HG02840 (cell line): ENCODE measurements around the gene EDC4.

Experiments
- ATAC-seq: cut with Tn5 transposase; IDR thresholded peaks from one replicate; pipeline ENCODE4 v1.9.1; 2021; ENCODE audit warnings: mild to moderate bottlenecking, moderate library complexity, moderate number of reproducible peaks; ENCODE audit not compliant: unreplicated experiment, low FRiP score

The EDC4 gene

DNA sequence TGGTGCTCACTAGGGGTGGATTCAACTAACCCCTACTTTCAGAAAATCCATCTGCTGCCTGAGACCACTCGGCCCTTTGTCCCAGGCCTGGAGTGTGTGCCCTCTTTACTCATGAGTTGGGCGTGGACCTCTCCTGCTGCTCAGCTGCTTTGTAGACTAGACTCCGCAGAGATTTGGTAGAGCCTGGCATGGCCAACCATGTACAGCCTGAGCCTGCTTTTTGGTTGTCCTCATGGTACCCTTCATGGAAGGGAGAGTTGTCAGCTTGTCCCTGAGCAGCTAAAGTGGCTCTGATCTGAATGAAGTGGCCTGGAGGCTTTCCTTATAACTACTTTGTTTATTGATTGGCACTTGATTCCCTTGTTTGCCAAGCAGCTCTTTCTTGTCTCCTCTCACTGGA lies 1.5 kb downstream of the EDC4 start:
- ATAC-seq = no peak

DNA sequence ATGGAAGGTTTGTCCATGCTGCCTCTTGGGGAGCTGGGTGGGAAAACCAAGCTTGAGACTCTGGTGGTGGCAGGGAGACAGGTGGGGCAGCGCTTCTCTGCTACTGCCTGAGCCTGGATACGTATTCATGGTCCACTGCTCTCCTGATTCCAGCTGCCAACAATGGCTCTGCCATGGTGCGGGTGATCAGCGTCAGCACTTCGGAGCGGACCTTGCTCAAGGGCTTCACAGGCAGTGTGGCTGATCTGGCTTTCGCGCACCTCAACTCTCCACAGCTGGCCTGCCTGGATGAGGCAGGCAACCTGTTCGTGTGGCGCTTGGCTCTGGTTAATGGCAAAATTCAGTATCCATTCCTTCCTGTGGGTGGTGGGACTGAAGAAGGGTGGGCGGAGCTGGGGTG lies 4.2 kb downstream of the EDC4 start:
- no peak for ATAC-seq

DNA sequence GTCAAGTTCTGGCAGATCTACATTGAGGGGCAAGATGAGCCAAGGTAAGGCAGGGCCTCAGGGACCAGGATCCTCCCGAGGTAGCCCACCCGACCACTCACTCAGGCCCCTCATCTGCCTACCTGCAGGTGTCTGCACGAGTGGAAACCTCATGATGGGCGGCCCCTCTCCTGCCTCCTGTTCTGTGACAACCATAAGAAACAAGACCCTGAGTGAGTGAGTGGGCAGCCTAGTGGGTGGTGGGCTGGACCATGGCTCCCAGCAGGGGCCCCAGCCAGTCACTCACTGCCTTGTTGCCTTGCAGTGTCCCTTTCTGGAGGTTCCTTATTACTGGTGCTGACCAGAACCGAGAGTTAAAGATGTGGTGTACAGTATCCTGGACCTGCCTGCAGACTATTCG lies 5.4 kb downstream of the EDC4 start:
- ATAC-seq = no peak

DNA sequence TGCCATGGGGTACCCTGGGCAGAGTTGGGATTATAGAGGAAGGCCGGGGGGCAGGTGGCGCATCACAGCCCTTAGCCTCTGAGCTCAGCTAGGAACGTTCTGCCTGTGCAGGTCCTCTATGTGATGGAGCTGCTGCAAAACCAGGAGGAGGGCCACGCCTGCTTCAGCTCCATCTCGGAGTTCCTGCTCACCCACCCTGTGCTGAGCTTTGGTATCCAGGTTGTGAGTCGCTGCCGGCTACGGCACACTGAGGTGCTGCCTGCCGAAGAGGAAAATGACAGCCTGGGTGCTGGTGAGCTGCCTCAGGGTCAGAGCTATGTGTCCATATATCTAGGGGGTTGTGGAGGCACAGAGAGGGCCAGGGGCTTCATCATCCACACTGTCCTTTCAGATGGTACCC lies 6.0 kb downstream of the EDC4 start:
- no peak for ATAC-seq

DNA sequence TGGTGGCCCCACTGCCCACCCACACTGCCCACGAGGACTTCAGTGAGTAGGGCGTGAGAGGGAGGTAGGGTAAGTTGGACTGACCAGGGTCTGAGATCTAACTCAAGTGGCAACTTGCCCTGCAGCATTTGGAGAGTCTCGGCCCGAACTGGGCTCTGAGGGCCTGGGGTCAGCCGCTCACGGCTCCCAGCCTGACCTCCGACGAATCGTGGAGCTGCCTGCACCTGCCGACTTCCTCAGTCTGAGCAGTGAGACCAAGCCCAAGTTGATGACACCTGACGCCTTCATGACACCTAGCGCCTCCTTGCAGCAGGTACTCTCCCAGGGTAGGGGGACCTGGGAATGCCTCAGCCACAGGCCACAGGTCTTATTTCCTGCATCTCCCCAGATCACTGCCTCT lies 6.6 kb downstream of the EDC4 start:
- ATAC-seq = no peak

DNA sequence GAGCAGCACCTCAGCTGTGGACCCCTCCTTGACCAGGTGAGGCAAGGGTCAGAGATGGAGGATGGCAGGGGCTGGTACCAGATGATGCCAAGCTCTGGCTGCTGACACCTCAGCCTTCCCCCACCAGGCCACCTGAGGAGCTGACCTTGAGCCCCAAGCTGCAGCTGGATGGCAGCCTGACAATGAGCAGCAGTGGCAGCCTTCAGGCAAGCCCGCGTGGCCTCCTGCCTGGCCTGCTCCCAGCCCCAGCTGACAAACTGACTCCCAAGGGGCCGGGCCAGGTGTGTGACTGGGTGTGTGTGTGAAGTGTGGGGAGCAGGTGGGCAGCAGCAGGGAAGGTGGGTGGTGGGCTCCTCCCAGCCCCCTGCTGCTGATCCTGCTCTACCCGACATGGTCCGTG lies 7.1 kb downstream of the EDC4 start:
- ATAC-seq = no peak

DNA sequence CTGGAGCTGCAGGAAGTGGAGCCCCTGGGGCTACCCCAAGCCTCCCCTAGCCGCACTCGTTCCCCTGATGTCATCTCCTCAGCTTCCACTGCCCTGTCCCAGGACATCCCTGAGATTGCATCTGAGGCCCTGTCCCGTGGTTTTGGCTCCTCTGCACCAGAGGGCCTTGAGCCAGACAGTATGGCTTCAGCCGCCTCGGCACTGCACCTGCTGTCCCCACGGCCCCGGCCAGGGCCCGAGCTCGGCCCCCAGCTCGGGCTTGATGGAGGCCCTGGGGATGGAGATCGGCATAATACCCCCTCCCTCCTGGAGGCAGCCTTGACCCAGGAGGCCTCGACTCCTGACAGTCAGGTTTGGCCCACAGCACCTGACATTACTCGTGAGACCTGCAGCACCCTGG lies 7.7 kb downstream of the EDC4 start:
- ATAC-seq = no peak

DNA sequence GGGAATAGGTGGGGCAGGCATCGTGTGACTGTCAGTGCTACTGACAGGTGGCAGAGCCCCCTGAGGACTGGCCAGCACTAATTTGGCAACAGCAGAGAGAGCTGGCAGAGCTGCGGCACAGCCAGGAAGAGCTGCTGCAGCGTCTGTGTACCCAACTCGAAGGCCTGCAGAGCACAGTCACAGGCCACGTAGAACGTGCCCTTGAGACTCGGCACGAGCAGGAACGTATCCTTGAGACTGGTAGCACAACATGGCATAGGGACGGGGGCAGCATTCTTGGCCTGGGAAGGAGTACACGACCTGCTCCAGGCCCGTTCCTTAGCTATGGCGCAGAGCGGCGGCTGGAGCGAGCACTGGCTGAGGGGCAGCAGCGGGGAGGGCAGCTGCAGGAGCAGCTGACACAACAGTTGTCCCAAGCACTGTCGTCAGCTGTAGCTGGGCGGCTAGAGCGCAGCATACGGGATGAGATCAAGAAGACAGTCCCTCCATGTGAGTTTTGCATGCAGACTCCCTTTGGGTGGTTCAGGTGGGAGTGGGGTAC lies 8.8 kb downstream of the EDC4 start:
- no peak for ATAC-seq

DNA sequence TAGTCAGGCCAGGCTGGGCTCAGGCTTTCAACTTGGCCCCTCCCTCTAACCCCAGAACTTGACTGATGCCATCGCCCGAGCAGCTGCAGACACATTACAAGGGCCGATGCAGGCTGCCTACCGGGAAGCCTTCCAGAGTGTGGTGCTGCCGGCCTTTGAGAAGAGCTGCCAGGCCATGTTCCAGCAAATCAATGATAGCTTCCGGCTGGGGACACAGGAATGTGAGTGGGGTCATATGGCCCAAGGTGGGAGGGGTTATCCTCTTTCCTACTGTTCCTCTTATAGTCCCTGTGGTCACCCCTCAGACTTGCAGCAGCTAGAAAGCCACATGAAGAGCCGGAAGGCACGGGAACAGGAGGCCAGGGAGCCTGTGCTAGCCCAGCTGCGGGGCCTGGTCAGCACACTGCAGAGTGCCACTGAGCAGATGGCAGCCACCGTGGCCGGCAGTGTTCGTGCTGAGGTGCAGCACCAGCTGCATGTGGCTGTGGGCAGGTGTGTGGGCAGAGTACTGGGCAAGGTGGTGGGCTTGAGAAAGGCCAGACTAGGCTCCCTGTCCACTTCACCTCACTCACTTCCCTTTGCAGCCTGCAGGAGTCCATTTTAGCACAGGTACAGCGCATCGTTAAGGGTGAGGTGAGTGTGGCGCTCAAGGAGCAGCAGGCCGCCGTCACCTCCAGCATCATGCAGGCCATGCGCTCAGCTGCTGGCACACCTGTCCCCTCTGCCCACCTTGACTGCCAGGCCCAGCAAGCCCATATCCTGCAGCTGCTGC lies 9.7 kb downstream of the EDC4 start:
- ATAC-seq = no peak

DNA sequence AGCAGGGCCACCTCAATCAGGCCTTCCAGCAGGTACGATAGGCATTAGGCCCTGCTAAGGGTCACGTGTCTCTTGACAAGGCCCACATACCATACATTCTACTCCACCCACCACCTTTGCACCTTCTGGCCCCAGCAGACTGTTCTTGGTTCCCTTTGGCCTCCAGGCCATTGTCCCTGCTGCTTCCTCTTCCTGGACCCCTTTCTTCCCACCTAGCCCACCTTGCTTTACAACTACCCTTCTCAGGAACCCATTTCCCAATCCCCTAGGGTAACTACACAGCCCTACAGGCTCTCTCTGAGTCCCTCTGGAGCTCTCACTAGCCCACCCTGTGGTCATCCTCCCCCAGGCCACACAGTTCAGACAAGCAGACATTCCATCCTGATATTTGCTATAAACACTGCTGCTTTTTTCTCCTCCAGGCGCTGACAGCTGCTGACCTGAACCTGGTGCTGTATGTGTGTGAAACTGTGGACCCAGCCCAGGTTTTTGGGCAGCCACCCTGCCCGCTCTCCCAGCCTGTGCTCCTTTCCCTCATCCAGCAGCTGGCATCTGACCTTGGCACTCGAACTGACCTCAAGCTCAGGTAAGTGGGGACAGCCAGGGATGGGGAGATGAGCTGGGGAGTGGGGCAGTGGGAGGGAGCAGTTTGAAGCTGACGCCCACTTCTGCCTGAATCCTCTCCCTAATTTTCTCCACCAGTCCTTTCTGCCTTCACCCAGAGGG lies 10.5 kb downstream of the EDC4 start:
- ATAC-seq = no peak

DNA sequence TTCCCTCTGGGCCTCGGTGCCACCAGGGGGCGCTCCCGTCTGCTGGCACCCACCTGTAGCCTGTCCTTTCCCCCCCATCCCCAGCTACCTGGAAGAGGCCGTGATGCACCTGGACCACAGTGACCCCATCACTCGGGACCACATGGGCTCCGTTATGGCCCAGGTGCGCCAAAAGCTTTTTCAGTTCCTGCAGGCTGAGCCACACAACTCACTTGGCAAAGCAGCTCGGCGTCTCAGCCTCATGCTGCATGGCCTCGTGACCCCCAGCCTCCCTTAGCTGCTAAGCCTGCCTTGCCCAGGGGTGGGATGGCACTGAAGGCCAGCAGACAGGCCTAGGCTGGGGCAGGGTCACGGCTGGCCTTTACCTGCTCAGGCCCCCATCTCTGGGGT lies 11.0 kb downstream of the EDC4 start:
- no peak for ATAC-seq

DNA sequence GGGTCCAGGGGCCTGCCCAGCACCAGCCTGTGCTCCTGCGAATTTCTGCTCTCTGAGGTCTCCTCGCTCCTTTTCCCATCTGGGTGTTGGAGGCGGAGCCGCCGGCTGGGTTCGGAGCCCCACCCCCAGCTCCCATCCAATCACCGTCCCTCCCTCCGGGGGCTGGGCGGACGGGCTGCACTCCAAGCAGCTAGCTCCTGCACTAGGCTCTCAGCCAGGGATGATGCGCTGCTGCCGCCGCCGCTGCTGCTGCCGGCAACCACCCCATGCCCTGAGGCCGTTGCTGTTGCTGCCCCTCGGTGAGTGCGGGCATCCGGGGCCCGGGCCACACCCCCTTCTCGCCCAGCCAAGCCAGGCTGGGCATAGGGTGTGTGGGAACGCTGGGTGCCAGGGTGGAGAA lies 11.8 kb downstream of the EDC4 start, which contains the start of gene NRN1L:
Gene NRN1L (plus strand): TSS at position 202 of the 400 bp plus-strand sequence. CDS start 19 bp downstream, at position 221.
- no peak for ATAC-seq

DNA sequence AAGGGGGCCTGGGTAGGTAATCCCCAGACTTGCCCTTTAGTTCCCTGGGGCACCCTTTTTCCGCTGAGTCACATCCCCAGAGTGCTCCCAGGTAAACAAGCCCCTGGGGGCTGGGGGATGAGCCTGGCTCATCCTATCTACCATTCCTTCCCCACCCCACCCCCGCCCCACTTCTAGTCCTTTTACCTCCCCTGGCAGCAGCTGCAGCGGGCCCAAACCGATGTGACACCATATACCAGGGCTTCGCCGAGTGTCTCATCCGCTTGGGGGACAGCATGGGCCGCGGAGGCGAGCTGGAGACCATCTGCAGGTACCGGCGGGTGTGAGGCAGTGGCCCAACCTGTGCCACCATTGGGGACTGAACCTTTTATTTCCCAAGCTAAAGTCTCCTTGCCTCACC lies 12.7 kb downstream of the EDC4 start:
- ATAC-seq = no peak

DNA sequence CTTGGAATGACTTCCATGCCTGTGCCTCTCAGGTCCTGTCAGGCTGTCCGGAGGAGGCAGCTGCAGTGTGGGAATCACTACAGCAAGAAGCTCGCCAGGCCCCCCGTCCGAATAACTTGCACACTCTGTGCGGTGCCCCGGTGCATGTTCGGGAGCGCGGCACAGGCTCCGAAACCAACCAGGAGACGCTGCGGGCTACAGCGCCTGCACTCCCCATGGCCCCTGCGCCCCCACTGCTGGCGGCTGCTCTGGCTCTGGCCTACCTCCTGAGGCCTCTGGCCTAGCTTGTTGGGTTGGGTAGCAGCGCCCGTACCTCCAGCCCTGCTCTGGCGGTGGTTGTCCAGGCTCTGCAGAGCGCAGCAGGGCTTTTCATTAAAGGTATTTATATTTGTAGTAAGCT lies 13.1 kb downstream of the EDC4 start:
- ATAC-seq = no peak

DNA sequence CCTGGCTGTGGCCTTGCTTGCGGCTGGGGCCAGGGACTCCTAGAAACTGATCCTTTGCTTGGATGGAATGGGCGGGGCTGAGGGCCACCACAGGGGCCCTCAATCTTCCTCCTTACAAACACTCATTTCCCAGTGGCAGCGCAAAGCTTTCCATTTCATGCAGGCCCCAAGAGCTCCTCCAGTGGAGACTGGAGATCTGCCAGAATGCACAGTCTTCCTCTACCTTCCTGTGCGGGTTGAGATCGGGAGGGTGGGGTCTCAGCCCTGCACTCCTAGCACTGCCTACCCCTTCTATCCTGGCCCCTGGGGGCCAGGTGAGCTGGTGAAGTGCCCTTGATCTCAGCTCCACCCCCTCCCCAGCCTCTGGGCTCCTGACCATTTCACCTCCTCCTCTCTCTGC lies 13.5 kb downstream of the EDC4 start:
- no peak for ATAC-seq

DNA sequence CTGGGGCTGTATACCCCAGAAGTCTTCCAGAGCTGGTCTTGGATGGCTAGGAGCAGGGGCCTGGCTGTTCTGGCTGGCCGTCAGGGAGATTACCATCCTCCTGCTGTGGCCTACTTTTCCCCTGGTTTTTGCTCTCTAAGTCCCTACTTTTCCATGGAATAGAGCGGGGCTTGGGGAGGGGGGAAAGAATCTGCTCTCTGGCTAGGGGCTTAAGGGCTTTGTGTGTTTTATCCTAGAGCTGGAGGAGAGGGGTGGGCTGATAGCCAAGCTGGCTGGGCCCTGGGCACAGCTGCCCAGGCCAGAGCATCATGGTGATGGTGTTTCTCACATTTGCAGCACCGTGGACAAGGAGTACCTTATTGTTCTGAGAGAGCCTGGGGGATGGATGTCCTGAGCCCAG lies 15.5 kb downstream of the EDC4 start:
- no peak for ATAC-seq

DNA sequence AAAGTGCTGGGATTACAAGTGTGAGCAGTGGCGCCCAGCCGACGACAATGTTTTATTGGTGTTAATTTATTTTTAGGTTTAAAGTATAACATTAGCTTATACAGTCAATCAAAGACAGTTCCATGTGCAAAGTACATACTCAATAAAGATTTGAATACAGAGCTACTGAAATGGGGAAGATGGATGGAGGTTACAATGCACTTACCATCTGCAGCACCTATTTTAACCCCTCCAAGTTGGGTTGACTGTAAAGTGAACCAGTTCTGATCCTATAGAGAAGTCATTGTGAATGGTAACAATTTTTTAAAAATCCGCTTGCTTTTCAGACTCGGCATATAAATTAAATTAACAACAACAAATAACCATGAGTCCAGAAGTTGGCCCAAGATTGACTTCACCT lies 19.5 kb downstream of the EDC4 start:
- no peak for ATAC-seq

DNA sequence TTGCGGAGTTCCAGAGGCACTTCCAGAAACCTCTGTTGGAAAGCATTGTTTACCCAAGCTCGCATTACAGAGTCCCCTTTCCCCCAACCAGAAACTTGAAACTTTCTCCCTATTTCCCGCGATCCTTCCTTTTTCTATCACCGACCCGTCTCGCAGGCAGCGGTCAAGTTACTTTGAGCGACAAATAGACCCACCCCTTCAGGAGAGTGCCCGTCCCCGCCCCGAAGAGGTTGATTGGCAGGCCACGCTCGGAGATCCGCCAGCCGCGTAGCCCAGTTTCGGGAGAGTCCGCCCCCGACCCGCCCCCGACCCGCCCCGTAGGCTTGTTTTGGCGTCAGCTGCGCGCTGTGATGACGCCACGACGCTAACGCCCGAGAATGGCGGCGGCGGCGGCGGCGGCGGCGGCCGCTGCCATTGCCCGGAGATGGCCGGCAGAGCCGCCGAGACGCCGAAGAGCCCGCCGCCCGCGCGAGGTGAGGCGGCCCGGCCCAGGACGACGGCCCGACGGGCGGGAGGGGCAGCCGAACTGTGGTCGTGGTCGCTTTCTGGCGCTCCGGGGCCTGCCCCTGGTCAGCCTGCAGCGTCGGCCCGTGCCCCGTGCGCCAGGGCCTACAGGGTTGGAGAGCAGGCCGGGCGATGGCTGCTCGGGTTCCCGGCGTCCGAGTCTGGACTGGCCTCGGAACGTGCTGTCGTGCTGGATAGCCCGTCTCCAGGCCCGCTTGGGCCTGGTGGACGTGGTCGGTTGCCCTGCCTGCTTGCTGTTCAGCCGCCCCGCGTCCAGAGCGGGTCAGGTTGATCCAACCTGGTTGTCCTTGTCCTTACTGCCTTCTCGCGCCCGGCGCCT lies 20.3 kb downstream of the EDC4 start, which contains the start of gene PSKH1:
Gene PSKH1 (plus strand): TSS at position 356 of the 844 bp plus-strand sequence. CDS start 15,496 bp downstream, outside the sequence.
- ATAC-seq = peak; percentile 80

DNA sequence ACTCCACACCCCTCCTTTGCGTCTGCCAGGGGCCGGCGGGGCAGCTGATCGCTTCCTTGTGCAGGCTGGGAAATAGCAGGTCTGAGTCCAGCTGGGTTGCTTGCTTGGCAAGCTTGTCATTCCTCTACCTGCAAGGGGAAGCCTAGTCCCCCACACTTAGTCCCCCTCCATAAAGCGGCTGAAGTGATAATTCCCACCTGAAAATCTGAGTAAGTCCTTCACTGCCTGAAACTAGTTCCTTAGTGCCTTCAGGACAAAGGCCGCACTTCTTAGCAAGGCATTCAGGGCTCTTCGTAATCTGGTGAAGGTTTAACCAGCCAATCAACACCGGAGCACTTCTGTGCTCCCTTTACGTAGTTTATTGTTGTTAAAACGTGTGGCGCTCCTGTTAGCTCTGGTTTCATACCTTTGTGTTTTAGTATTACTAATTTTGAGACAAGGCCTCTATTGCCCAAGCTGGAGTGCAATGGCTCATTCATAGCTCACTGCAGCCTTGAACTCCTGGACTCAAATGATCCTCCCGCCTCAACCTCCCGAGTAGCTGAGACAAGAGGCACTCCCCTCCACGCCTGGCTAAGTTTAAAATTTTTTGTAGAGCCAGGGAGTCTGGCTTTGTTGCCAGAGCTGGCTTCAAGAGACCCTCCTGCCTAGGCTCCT lies 21.0 kb downstream of the EDC4 start:
- peak; percentile 13 for ATAC-seq

DNA sequence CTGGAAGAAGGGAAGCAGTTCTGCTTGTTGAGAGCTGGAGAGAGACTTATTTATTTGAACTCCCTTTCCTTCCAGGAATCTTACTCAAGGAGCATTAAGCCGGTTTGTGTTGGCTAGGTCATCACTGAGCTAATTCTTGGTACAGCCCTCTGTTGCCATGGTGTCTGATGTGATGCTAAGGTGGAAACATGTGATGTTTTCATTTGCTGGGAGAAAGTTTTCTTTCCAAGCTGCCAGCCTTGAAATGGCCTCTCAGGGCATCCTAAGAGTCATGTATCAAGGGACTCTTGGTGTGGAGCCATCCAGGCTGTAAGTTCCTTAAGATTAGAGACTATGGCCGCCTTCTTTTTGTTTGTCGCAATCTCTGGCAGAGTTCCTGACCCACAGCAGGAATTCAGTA lies 24.4 kb downstream of the EDC4 start:
- no peak for ATAC-seq
